NT2/D1 (cell line): ENCODE measurements around the gene SAMD9.

Experiments
- SUZ12 ChIP-seq: IDR thresholded peaks from 2 replicates; pipeline ENCODE4 v1.6.1; 2011; ENCODE audit not compliant: insufficient read length, insufficient read depth; ENCODE audit errors: extremely low read depth
- YY1 ChIP-seq: IDR thresholded peaks from 2 replicates; pipeline ENCODE4 v1.6.1; 2011; ENCODE audit not compliant: insufficient read length, insufficient read depth

GRCh38 chr7:93146036-93146435 is 28.3 kb upstream of the SAMD9 start:
- no peak for TF ChIP-seq SUZ12
- TF ChIP-seq YY1, result no peak
